GM19043 (cell line): ENCODE measurements around the gene PCDH18.

ENCODE experiments used
- ATAC-seq: cut with Tn5 transposase; IDR thresholded peaks from one replicate; pipeline ENCODE4 v1.9.1; 2021; ENCODE audit warnings: low read depth; ENCODE audit not compliant: unreplicated experiment

The PCDH18 gene

GRCh38 chr4:137474711-137475301 lies 57.5 kb downstream of the PCDH18 start:
- no peak for ATAC-seq

DNA sequence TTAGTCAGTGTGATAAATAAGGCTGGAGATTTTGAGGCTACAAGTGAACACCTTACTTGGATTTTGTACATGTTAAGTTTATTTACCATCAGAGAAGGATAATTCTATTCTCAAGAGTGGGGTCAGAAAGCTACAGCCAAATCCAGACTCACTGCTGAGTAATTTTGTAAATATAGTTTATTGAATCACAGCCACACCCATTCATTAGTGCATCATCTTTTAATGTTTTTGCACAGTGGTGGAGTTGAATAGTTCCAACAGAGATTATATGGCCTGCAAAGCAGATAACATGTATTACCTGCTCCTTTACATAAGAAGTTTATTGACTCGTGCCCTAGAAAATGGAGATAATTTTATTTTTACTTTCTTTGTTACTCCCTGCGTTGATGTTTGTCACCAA lies 60.4 kb downstream of the PCDH18 start:
- no peak for ATAC-seq

GRCh38 chr4:137471461-137471860 lies 60.8 kb downstream of the PCDH18 start:
- ATAC-seq: no peak

GRCh38 chr4:137470806-137471205 lies 61.5 kb downstream of the PCDH18 start:
- ATAC-seq: no peak
